ENCODE data around the gene BRD9.
"Not testable (repeated sequence)": the region's sequence is repeated elsewhere in the genome, so short reads cannot be mapped to it uniquely, and the experiment has no call there.

BRD9 gene

GRCh38 chr5:902129-902916 is 9.7 kb upstream of the BRD9 start:
- no peak for DNase-seq

GRCh38 chr5:900781-901180 is 8.2 kb upstream of the BRD9 start:
- DNase-seq, result no peak

GRCh38 chr5:893711-894110 is 1.1 kb upstream of the BRD9 start:
- no peak for DNase-seq

GRCh38 chr5:893137-893506 is 521 bp upstream of the BRD9 start:
- no peak for DNase-seq

GRCh38 chr5:891837-892393 is 686 bp downstream of the BRD9 start:
- no peak for DNase-seq

GRCh38 chr5:891117-891836 is 1.3 kb downstream of the BRD9 start:
- no peak for DNase-seq

- DNase-seq, result no peak
Measured at GRCh38 chr5:889075-889710, 3.4 kb downstream of the BRD9 start.

- no peak for DNase-seq
Measured at GRCh38 chr5:888638-889035, 4.0 kb downstream of the BRD9 start.

- DNase-seq, result no peak
Measured at GRCh38 chr5:887947-888637, 4.5 kb downstream of the BRD9 start.

GRCh38 chr5:886716-887325 is 5.8 kb downstream of the BRD9 start:
- DNase-seq, result no peak

GRCh38 chr5:886036-886435 is 6.6 kb downstream of the BRD9 start:
- no peak for DNase-seq

- DNase-seq, result peak in 1 of 2 donors; percentile 23
Measured at GRCh38 chr5:885529-885928, 7.1 kb downstream of the BRD9 start.

- DNase-seq, result no peak
Measured at GRCh38 chr5:885127-885442, 7.5 kb downstream of the BRD9 start.

GRCh38 chr5:884345-885126 is 8.1 kb downstream of the BRD9 start:
- no peak for DNase-seq

- peak in 1 of 2 donors; percentile 13 for DNase-seq
Measured at GRCh38 chr5:883475-884181, 9.0 kb downstream of the BRD9 start.

- DNase-seq, result no peak
Measured at GRCh38 chr5:882253-883183, 10.1 kb downstream of the BRD9 start.

GRCh38 chr5:881551-881935 is 11.1 kb downstream of the BRD9 start:
- no peak for DNase-seq

- DNase-seq, result no peak
Measured at GRCh38 chr5:880816-881550, 11.6 kb downstream of the BRD9 start.

- DNase-seq, result not testable (repeated sequence)
Measured at GRCh38 chr5:878677-879076, 13.9 kb downstream of the BRD9 start.
